ENCODE results near the gene CMTM1.
A peak's percentile ranks its signal among the peaks of the same experiment; 100 is the strongest.
"Not testable (repeated sequence)": the region's sequence is repeated elsewhere in the genome, so short reads cannot be mapped to it uniquely, and the experiment has no call there.

Gene CMTM1

DNA sequence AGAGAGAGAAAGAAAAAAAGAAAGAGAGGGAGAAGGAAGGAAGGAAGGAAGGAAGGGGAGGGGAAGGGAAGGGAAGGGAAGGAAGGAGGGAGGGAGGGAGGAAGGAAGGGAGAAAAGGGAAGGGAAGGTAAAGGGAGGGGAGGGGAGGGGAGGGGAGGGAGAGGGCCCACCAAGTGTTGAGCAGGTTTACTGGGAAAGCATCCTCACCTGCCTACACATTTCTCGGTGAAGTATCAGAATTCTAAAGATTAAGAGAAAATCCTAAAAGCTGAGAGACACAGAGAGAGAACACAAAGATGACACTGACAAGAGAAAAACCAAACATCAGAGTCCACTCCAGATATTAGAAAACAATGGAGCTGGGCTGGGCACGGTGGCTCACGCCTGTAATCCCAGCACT lies 26.0 kb downstream of the CMTM1 start:
- no peak for DNase-seq (ENCODE audit: low read depth in 2 of 2)

DNA sequence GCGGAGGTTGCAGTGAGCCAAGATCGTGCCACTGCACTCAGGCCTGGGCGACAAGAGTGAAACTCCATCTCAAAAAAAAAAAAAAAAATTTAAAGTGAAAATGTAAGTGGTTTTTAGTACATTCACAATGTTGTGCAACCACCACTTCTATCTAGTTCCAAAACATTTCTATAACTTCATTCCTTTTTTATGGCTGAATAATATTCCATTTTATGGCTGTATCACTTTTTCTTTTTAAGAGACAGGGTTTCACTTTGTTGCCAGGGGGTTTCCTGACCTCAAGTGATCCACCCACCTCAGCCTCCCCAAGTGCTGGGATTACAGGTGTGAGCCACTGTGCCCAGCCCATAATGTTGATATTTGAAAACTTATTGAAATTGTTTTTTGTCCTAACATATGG lies 26.6 kb downstream of the CMTM1 start:
- DNase-seq (ENCODE audit: low read depth in 2 of 2), result no peak

DNA sequence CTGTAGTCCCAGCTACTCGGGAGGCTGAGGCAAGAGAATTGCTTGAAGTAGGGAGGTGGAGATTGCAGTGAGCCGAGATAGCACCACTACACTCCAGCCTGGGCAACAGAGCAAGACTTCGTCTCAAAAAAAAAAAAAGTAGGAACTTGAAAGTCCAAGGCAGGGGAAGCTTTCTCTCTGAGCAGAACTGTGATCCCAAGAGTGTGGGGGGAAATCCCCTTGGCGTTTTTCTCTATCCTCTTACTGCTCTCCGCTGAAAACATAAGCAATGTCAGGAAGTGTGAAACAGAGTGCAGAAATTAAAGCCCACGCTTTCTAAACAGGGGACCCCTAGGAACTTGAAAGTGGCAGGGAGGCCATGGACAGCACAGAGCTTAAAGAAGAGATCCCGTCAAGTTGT lies 28.5 kb downstream of the CMTM1 start:
- no peak for DNase-seq (ENCODE audit: low read depth in 2 of 2)

DNA sequence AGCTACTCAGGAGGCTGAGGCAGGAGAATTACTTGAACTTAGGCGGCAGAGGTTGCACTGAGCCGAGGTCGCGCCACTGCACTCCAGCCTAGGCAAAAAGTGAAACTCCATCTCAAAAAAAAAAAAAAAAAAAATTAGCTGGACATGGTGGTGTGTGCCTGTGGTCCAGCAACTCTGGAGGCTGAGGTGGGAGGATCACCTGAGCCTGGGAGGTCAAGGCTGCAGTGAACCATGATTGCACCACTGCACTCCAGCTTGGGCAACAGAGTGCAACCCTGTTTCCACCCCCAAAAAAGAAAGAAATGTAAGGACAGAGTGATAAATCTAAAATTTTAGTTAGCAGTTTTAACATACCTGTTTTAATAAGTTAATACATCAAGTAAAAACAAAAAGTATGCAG lies 30.3 kb downstream of the CMTM1 start:
- DNase-seq (ENCODE audit: low read depth in 2 of 2), result not testable (repeated sequence)

DNA sequence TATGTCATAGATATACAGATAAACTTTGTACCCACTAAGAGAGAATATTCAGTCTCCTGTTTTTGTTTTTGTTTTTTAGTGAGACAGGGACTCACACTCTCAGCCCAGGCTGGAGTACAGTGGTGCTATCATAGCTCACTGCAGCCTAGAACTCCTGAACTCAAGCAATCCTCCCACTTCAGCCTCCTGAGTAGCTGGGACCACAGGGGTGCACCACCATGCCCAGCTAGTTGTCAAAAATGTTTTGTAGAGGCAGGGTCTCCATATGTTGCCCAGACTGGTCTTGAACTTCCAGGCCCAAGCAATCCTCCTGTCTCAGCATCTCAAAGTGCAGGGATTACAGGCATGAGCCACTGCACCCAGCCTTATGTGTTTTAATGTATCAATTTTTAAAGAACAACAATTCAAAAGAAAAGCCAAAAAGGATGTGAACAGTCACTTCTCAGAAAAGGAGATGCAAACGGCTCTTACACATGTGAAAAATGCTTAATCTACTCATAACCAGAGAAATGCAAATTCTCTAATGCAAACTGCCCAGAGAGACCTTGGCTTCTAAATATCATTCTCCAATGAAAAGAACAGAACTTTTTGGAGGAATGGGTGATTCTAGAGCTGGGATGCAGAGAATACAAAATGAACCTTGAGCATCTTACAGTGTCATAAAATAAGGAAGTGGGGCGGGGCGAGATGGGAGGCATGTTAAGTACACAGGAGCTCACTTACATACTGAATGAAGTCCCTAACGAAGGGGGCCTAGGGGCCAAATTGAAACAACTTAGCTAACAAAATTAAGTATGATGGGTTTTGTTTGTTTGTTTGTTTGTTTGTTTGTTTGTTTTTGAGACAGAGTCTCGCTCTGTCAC lies 31.0 kb downstream of the CMTM1 start:
- no peak for DNase-seq (ENCODE audit: low read depth in 2 of 2)

DNA sequence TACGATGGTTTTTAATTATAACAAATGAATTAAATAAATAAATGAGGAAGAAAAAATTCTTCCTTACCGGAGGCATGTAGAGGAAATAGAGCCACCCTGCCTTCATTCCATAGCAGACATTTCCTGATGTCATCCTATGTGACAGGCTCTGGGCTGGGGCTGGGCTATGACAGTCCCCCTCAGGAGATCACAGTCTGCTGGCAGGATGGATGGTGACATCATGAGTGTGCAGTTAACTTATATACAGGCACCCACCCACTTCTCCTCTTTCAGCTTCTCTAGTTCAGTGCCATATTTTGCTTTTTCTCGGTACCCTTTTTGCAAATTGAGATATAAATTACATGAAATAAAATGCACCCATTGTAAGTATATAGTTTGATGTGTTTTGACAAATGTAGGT lies 31.9 kb downstream of the CMTM1 start:
- no peak for DNase-seq (ENCODE audit: low read depth in 2 of 2)

DNA sequence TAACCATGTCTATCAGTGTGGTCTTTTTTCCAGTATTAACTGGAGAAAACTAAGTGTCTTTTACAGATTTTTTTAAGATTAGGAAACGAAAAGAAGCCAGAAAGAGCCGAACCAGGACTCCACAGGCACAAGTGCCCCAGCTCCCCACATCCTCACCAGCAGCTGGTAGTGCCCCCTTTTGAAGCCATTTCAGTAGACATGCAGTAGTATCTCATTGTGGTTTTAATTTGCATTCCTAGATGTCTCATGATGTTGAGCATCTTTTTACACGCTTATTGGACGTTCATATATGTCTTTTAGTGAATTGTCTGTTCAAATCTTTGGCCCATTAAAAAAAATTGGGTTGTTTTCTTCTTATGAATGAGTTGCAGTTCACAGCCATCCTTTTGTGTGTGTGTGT lies 33.5 kb downstream of the CMTM1 start:
- DNase-seq (ENCODE audit: low read depth in 2 of 2), result no peak

DNA sequence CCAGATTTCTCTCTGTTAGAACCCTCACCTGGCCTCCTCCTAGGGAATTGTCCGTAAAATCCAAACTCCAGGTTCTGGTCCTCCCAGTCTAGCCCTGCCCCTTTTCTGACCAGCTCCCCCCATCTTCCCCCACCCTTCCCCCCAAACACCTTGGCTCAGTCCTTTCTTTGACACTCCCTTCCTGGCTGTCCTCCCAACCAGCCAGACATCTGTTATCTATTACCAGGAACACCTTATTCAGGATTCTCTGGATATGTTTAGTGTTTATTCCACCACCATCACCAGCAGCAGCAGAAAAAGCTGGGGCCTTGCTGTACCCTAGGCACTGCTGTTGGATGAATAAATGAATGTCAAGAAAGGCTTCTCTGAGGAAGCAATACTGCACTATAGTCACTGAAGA lies 34.2 kb downstream of the CMTM1 start:
- no peak for DNase-seq (ENCODE audit: low read depth in 2 of 2)

DNA sequence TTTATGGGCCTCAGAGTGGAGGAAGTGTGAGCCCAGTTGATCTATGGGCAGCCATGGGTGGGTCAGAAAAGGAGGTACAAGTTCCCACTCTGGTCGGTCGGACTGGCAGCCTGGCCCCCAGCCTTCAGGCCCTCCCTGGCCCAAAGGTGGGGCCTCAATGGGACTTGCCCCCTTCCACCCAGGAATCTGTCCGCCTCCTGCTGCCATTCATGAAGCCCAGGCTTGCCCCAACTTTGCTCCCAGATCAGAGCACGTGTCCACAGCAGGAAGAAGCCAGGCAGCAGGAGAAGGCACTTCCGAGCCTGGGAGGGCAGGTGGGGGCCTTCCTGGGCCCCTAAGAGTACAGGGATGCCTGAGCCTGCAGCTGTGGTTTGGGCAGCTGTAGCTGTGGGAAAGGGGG lies 35.2 kb downstream of the CMTM1 start:
- no peak for DNase-seq (ENCODE audit: low read depth in 2 of 2)

DNA sequence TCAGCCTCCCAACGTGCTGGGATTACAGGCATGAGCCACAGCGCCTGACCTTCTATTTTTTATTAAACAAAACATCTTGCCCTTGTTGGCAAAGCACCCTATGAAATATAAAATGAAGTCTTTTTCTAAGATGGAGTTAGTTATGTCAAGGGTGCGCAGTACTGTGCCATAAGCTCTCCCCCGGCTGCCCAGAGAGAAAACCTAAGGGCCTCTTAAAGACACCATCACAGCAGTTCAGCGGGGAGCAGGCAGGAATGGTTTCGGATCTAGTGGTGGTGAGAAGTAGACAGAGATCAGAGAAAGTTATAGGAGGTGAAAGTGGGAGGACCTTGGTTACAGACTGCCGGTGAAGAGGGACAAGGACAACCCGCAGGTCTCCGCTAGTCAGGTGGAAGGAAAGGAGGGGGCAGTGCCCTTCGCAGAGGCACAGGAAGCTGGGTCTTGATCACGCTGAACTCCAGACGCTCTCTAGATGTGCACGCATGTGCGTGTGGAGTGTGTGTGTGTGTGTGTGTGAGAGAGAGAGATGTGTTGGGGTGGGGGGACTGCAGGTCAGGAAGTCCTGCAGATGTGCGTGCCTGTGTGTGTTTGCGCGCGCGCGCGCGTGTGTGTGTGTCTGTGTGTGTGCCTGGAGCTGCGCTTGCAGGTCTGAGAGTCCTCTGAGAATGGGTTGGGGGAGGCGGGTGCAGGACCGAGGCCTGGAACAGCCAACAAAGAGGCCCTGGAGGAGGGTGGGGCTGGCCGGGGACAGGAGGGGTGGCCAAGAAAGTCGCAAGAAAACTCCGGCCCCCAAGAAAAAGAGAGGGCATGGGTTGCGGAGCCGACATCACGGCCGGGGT lies 37.5 kb downstream of the CMTM1 start:
- DNase-seq (ENCODE audit: low read depth in 2 of 2), result peak in 1 of 2 experiments; percentile 32

DNA sequence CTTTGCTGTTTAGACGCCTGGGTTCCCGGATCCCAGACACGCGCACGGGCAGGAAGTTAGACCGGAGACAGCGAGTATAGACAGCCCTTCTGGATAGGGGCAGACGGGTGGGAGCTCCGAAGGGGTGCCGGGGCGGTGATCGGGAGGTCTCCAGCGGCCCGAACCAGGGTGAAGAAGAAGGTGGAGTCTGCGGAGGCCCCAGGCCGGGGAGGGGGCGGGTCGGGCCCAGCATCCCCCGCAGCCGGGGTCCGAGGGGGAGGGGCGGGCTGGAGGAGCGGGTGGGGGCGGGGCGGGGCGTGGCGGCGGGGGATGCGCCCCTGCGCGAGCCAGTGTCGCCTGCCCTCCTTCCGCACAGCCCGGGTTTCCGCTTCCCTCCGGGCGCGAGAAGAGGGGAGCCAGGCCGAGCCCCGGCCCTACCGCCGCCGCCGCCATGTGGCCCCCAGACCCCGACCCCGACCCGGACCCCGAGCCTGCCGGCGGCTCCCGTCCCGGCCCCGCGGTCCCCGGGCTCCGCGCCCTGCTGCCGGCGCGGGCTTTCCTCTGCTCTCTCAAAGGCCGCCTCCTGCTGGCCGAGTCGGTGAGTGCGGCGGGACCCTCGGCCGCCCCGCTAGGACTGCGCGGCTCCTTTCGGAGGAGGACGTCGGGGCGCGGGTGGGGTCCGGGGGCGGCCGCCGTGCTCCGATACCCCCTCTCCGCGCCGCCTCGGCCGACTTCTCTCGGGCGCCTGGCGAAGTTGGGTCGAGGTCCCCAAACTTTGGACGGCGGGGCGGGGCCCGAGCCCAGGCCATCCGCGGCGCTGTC lies 38.3 kb downstream of the CMTM1 start, which contains the start of gene CMTM3:
TSS of gene CMTM3 (plus strand) at position 329 of the 801 bp plus-strand sequence. CDS start at position 431, 102 bp downstream.
- peak in 1 of 2 experiments; percentile 18 for DNase-seq (ENCODE audit: low read depth in 2 of 2)

DNA sequence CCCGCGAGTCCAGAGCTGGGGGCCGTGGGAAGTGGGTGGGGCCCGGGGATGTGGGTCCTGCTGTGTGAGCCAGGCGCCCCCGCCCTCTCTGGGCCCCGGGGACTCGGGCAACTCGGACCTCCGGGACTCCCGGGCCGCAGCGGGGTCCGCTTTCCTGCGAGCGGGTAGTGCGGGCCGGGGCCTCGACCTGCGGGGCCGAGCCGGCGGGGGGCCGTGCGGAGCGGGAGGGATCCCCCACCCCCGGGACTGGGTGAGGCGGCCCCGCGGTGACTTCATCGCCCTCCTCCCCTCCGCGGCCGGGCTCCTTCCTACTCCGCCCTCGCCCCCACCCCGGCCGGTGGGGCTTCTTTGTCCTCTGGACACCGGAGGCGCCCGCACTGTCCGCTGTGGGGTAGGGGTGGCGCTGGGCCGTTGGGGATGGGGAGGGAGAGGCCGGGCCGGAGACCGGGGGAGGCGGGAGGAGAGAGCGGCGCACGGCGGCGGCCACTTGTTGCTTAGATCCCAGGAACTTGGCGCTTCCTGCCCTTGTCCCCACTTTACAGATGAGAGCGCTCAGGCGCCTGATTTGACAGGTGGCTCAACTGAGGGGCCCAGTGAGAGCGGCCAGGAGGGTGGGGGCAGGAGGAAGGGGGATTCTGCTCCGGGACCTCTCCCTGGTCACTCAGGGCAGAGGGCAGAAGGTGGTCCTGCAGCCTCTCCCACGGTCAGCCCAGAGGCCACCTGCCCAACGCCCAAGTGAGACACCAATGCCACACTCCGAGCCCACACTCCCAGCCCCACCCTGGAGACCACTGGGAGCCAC lies 39.1 kb downstream of the CMTM1 start:
- no peak for DNase-seq (ENCODE audit: low read depth in 2 of 2)

DNA sequence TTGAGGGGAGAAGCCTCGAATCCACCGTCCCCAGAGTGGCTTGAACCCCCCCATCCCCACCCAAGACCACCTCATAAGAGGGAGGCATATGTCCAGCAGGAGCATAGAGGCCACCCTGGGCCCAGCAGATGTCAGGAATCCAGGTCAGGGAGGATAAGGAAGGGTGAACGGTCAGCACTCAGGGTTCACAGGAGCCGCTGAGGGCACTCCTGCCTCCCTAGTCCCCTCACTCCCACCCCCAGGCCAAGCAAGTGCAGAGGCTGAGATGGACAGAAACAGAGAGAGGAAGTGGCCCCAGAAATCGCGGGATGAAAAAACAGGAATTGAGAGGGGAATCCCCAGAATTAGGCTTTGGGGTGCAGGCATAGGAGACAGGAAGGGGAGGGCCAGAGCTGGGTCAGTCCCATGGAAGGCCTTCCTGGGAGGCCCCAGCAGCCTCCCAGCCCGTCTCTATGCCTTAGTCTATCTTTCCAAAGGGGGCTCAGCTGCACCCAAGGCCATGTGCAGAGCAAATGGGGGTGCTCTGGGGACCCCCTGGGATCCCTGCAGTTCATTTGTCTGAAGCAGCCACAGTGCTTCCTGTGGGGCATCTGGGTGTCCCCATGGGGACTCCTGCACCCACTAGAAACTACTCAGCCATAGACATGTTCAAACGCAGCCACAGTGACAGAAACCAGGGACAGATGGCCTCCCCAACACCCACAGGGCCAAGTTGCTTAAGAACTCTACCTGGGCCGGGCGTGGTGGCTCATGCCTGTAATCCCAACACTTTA lies 39.9 kb downstream of the CMTM1 start:
- DNase-seq (ENCODE audit: low read depth in 2 of 2), result no peak

DNA sequence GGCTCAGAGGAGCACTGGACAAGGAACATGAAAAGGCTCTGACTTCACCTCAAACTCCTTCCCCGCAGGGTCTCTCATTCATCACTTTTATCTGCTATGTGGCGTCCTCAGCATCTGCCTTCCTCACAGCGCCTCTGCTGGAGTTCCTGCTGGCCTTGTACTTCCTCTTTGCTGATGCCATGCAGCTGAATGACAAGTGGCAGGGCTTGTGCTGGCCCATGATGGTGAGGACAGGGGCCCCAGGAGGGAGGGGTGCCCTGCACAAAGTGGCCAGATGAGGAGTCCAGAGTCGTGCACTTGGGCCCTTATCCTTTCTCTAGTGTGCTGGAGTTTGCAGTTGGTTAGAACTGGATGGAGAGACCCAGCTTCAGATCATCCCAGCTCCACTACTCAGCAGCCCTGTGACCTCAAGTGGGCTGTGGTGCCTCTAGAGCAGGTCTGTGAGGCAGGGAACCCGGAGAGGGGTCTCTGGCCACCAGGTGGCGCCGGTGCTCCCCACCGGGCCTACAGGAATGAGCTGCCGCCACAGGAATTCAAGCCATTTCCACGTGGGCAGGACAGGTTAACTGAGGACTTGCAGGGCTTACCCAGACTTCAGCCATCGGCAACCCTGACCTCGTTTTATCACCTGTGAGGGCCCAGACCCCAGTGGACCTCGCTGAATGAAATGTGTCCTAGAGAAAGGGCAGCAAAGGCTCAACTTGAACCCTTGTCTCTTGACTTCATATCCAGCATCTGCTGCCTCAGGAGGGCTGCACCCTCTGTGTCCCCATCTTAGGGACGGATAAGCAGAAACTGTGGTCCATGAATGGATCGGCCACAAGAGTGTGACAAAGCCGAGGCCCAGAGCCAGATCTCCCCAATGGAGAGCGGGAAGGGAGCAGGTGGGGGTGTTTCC lies 42.3 kb downstream of the CMTM1 start:
- peak; percentile 69 to 74 for DNase-seq (ENCODE audit: low read depth in 2 of 2)

DNA sequence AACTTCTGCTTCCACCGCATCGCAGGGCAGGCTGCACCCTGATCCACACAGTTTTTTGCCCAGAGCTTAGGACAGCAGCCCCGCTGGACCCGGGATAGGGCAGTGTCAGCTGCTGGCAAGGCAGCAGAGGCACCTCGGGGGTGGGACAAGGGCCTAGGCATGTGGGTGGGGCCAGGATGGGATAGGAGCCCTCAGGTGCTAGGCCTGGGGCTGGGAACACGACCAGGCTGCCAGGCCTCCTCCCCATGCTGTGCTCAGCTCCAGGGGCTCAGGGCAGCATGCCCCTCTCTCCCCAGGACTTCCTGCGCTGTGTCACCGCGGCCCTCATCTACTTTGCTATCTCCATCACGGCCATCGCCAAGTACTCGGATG lies 42.9 kb downstream of the CMTM1 start:
- DNase-seq (ENCODE audit: low read depth in 2 of 2), result no peak

DNA sequence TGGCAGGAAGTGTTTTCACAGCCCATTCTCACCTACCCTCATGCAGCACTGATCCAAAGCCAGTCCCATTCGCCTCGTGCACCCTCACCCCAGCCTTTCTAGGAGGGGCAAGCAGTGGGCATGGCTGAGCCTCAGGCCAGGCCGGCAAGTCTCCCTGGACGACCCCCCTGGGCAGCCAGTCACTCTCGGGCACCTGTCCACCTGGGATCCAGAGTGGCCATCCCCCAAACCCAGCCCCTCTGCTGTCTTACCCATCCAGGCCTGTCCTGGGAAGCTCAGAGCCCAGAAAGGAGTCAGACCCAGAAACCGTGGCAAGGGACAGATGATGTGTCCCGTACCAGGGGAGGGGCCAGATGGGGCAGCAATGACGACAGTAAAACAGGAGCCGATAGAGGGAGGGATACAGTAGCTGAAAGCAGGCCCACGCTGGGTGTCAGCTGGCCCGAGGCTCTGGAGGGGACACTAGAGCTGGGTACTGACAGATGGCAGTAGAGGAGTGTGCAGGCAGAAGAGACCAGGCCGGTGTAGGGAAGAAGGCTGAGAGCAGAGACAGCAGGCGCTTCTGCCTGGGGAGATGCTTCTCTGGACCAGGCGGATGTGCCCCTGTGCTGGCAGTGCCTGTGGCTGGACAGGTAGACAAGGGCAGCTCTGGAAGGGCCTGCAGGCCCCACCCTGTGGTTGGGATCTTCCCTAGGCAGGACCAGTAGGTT lies 44.0 kb downstream of the CMTM1 start:
- no peak for DNase-seq (ENCODE audit: low read depth in 2 of 2)

DNA sequence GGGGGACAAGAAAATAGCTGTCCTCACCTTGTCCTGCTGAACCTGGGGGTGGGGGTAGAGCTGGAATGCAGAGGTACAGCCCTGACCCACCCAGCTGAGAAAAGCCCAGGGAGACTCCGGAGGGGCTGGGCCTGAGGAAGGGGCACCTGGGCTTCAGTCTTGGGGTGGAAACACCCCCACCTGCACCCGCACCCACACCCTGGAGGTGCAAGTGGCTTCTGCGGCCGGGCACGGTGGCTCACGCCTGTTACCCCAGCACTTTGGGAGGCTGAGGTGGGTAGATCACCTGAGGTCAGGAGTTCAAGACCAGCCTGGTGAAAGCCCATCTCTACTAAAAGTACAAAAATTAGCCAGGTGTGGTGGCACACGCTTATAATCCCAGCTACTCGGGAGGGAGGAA lies 45.7 kb downstream of the CMTM1 start:
- not testable (repeated sequence) for DNase-seq (ENCODE audit: low read depth in 2 of 2)

DNA sequence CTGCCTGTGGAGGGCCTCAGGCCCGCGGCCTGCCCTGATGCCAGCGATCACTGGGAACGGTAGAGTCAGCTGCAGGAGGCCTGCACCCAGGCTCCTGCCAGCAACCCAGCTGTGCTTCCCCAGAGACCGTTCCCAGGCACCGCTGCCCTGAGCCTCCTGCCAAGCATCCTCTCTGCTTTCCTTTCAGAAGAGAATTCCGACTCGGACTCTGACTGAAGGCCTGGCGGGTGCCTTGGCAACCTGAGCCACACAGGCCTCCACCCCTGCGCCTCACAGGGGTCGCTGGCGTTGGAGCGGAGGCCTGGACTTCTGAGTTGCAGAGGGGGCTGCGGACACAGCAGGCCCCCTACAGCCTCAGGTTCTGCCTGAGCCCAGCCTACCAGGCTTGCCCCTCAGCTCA lies 46.2 kb downstream of the CMTM1 start:
- DNase-seq (ENCODE audit: low read depth in 2 of 2), result no peak

All from fibroblast of skin of left biceps (primary cell).